EL (cell line): ENCODE results near the gene TPCN1.
A peak's percentile ranks its signal among the peaks of the same experiment; 100 is the strongest.

Experiments used
- DNase-seq: peaks from one replicate; pipeline ENCODE4 v3.0.0-alpha.2; 2016

The TPCN1 gene

GRCh38 chr12:113289361-113289760, 68.1 kb downstream of the TPCN1 start:
- no peak for DNase-seq

- DNase-seq = no peak
Measured at GRCh38 chr12:113290506-113290905, 69.2 kb downstream of the TPCN1 start.

DNA sequence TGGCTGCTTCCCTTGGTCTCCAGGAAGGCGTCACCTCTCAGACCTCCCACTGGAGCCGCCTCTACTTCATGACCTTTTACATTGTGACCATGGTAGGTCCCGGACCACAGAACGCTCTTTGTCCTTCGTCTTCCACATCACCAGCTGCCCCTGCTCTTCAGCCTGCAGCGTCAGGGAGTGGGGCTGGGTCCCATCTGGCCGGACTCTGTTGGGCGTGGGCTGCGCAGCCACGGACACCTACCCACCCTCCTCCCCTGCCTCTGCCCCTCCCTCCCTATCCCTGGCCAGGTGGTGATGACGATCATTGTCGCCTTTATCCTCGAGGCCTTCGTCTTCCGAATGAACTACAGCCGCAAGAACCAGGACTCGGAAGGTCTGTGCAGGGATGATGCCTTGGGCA, 70.3 kb downstream of the TPCN1 start:
- no peak for DNase-seq

GRCh38 chr12:113292091-113292490, 70.8 kb downstream of the TPCN1 start:
- DNase-seq = peak; percentile 46

DNA sequence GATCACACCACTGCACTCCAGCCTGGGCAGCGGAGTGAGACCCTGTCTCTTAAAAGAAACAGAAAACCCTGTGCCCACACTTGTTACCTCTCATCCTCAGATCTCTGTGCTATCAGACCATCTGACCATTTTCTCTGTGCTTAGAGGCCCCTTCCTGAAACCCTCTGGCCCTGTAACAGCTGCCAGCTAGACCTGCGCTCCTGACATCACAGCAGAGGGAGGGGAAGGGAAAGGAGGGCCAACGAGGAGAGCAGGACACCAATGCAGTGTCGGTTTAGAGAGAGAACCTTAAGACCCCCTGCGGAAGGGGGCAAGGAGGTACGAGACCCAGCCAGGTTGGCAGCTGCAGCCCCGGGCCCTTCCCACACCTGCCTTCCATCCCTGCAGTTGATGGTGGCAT, 71.3 kb downstream of the TPCN1 start:
- DNase-seq = no peak

DNA sequence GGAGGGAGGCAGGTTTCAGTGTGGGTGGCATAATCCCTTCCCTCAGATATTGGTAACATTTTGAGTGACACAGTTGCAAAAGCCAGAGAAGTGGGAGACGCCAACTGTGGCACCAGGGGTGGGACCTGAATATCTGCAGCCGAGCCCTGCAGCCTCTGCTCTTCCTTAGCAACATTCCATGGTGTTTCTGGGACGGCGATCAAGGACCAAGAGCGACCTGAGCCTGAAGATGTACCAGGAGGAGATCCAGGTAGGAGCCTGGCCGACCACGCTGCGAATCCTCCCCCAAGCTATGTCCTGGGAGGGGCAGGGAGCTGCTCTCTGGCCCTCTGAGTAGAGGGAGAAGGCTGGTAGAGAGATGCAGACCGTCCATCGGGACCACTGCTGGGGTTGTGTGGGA, 71.8 kb downstream of the TPCN1 start:
- DNase-seq = no peak

DNA sequence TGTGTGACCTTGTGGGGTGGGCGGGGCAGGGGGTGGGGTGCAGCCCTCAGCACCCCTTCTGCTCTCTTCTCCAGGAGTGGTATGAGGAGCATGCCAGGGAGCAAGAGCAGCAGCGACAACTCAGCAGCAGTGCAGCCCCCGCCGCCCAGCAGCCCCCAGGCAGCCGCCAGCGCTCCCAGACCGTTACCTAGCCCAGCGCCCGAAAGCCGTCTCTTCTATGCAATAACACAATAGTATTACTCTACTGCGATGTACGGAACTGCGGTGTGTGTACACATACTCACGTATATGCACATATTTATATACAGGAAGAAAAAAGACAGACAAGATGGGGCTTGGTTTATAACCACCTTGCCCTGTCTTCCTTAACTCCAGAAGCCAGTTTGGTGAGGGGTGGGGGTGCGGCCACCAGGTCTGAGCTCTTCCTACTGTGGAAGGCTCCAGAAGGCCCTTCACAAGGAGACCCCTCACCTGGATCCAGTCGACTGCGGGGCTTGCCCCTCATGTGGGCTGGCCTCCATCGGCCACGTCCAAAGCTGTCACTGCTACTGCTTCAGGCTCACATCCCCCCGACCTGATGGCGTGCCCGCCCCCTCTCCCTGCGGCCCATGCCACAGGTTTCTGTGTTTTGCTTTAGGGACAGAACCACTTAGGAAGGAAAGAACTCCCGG, 74.8 kb downstream of the TPCN1 start:
- DNase-seq = no peak

DNA sequence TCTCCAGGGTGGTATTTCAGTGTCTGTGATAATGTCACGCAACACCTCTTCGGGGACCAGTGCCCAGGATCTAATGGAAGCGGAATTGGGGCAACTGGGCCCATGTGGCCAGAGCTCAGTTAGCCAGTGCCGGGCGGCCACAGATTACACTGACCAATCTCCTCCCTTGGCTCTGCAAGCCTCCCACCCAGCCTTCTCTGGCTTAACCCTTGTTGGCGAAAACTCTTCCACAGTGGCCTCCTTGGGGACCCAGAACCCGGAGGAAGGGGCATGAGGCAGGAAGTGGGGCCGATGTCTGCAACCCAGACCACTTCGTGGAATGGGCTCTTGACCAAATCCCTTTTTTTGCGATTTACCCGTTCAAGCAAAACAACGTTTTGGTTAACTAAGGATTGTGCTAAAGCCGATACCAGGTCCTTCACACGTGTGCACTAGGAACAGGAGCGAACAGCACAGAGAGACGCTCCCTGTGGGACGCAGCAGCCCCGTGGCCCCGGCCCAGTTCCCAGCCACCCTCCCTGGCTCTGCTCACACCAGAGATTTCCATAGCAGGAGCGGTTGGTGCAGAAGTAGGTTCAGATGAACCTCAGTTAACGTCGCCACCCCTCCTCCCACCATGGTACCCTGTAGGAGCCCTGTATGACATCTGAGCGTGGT, 75.4 kb downstream of the TPCN1 start:
- no peak for DNase-seq

DNA sequence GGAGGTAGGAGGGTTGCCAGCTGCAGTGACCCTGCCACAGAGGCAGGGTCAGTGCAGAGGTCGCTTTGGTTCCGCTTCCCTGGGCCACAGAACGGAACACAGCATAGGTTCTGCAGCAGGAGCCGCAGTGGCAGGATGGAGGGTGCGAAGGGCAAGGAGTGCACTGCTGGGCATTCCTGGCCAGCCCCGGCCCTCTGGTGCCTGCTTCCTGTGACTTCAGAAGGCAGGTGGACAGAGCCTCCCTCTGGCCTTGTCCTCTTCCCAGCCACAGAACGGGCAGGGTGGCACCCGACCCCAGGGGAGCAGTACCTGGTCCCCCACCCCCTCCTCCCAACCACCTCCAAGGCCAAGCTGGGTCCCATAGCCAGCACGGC, 75.9 kb downstream of the TPCN1 start:
- DNase-seq = no peak

DNA sequence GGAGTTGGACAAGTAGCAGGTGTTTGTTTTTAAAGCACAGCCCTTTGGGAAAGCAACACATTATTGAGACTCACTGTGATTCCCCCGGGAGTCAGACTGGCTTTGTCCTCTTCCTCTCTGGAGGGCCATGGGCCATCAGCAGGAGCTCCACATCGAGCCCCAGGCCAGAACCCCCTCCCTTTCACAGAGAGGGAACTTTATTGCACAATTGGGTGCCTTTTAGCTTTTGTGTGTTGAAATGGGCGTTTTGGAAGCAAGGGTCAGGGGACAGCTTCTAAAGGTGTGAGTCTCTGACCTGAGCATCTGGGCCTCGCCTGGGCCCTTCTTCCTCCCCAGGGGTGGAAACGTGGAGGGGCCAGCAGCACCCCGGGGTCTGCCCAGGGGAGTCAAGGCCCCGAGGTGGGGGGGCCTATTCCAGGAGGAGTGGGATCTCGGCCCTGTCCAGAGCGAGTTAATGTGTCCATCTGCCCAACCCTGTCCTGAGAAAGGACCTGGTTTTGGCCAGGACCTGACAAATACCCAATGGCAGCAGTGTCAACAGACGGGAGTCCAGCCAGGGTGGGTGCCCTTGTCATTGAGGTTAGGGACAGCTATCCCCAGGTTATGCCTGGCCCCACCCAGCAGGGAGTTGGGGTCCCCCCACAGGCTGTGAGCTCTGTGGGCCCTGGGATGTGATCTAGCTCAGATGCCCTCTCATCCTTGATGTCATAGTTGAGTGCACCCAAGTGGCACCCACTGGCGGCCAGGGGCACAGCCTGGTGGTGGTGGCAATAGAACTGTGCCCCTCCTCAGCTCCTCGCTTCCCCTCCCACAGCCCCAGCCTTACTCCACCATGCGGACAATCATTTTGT, 76.6 kb downstream of the TPCN1 start:
- DNase-seq = no peak

DNA sequence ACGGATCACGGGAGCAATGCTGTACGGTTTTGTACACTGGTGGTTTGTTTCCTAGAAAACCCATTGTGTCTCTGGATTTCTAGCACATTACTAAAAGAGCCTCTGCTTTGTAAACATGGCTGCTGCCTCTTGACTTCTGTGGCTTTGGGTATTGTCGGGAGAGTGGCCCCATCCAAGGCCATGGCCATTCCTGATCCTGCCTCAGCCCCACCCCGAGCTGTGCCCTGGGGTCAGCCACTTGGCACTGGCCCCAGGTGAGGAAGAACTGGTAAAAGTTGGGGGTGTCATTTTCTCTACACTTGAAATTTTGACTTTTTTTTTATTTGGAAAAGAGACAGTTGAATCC, 77.2 kb downstream of the TPCN1 start:
- no peak for DNase-seq

DNA sequence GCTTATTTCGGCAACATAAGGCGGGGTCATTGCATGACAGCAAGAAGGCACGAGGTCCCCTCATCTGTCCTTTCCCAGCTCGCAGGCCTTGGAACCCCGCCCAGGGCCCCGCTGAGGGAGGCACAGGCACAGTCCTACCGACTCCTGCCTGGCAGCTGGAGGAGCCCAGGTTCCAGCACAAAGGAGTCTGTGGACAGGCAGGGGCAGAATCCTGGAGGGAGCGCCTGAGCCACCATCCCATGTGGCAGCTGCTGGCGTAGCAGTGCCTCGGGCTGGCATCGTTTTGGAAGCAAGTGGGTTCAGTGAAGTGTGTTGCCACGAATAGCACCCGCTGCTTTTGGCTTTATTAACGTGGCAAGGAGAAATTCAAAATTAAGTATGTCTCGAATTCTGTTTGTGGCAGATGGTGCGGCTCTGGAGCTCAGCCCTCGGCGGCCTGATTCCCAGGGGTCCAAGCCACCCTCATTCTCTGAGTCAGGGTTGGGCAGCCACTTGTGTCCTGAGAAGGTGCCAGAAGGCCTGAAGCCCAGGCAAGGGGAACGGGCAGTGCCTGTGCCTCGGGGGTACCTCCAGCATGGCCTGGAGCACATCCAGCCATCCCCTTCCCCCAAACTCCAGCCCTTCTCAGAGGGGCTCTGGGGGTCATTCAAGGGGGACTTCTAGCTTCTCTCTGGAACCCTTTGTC, 77.7 kb downstream of the TPCN1 start:
- DNase-seq = no peak

DNA sequence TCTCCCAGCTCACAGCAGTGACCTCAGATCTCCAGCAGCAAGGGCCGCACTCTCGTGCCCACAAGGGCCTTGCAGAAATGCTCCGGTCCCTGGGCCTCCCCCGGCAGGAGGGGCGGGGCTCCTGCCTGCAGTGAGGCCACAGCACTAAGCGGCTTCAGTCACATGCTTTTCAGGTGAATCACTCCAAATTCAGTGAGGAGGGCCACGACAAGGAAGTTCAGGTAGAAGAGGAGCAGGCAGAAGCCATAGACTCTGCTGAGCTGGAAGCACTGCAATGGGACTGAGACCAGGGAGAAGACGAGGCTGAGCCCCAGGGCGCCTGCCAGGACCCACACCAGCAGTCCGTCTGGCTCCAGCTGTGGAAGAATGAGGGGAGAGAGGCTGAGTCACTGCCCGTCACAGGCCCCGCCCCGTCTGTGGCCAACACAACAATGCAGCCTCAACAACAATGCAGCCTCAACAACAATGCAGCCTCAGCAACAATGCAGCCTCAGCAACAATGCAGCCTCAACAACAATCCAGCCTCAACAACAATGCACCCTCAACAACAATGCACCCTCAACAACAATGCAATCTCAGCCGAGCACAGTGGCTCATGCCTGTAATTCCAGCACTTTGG, 78.5 kb downstream of the TPCN1 start:
- peak; percentile 87 for DNase-seq

DNA sequence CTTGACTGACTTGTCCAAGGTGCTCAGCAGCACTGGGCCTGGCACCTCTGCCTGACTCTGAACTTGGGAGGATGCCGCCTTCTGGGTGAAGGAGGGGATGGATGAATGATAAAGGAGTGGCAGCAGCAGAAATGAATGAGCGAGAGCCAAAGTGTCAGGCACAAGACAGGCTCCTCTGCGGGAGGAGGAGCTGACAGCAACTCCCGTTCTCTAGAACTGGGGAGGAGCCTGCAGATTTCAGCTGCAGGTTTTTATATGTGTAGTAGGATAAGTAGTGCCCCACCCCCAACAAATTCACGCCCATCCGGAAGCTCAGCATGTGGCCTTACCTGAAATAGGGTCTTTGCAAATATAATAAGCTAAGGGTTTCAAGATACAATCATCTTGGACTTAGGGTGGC, 80.5 kb downstream of the TPCN1 start:
- DNase-seq = no peak

GRCh38 chr12:113302466-113302865, 81.2 kb downstream of the TPCN1 start:
- no peak for DNase-seq

DNA sequence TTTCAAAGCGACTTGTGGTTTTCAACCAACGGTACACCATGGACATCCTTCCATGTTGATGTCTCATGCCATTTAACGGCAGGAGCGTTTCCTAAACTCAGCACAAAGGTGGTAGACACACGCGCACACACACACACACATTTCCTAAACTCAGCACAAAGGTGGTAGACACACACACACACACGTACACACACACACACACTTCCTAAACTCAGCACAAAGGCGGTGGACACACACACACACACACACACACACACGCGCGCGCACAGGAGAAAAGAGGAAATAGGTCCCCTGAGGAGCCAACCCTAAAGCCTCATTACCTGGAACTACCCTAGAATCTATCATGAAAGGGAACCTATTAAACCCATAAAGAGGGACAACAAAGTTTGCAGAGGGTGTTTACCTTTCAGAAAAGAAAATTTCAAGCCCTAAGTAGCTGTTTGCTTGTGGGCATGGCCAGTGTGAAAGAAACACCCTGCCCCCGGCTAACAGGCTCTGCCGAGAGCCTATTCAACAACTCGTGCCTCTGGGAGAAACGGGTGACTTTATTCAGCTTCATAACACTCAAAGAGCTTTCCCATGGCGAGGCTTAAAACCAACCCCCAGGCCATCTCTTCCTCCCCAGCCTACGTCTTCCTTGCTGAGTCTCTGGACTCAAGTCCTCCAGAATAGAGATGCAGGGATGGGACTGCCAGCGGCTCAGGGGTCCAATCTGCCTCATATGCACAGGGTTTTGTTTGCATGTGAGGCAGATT, 81.8 kb downstream of the TPCN1 start:
- DNase-seq = no peak

GRCh38 chr12:113305281-113305856, 84.1 kb downstream of the TPCN1 start:
- no peak for DNase-seq

GRCh38 chr12:113306382-113306781, 85.1 kb downstream of the TPCN1 start:
- DNase-seq = no peak

GRCh38 chr12:113310489-113310888, 89.2 kb downstream of the TPCN1 start:
- DNase-seq = peak; percentile 30

- DNase-seq = no peak
Measured at GRCh38 chr12:113314121-113314529, 92.9 kb downstream of the TPCN1 start.

- DNase-seq = no peak
Measured at GRCh38 chr12:113315358-113315757, 94.1 kb downstream of the TPCN1 start.

- no peak for DNase-seq
Measured at GRCh38 chr12:113316155-113316554, 94.9 kb downstream of the TPCN1 start.
